ENCODE measurements around the gene DBN1. TPM values are rescaled to one million over a fixed set of nuclear protein-coding genes. Genes with fewer than 3 reads are reported as not detected.

The DBN1 gene
- total RNA-seq, 1 donor from 2014 or later: 274 TPM

DNA sequence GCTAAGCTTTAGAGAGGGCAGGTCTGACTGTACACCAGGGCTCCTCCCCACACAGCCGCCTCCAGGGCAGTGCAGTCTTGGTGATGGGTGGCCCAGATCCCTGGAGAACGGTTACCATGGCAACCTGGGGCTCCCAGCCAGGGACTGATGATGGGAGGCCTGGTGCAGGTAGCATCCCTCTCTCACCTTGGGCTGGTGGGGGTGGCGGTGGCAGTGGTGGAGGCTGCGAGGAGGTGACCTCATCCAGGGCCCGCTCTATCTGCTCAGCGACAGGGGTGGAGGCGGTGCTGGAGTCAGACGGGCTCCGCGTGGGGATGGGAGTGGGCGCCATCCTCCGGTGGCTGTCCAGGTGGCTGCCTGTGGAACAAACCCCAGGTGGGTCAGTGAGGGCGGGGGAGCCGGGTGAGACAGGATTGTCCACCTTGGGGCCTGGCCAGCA is 14.5 kb downstream of the DBN1 start:
- Mint-ChIP-seq H3K27ac (ENCODE audit: unreplicated experiment) (peak overlapping the region; percentile 22), H3K27me3 (ENCODE audit: low read depth) (no peaks in the 10 kb centered on the region), H3K36me3 (ENCODE audit: low read depth) (peaks cover 17% of the 10 kb centered on the region), H3K4me3 (ENCODE audit: unreplicated experiment) (no peak overlapping the region), H3K9me3 (ENCODE audit: low read depth) (no peaks in the 10 kb centered on the region), H3K4me1 (ENCODE audit: low read depth) (peaks cover 15% of the 10 kb centered on the region)
- TF ChIP-seq, protein P1, sequence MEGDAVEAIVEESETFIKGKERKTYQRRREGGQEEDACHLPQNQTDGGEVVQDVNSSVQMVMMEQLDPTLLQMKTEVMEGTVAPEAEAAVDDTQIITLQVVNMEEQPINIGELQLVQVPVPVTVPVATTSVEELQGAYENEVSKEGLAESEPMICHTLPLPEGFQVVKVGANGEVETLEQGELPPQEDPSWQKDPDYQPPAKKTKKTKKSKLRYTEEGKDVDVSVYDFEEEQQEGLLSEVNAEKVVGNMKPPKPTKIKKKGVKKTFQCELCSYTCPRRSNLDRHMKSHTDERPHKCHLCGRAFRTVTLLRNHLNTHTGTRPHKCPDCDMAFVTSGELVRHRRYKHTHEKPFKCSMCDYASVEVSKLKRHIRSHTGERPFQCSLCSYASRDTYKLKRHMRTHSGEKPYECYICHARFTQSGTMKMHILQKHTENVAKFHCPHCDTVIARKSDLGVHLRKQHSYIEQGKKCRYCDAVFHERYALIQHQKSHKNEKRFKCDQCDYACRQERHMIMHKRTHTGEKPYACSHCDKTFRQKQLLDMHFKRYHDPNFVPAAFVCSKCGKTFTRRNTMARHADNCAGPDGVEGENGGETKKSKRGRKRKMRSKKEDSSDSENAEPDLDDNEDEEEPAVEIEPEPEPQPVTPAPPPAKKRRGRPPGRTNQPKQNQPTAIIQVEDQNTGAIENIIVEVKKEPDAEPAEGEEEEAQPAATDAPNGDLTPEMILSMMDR (IDR thresholded peaks at IDR 0.05): no peak
- peak; percentile 93 for DNase-seq (ENCODE audit: low spot score)

DNA sequence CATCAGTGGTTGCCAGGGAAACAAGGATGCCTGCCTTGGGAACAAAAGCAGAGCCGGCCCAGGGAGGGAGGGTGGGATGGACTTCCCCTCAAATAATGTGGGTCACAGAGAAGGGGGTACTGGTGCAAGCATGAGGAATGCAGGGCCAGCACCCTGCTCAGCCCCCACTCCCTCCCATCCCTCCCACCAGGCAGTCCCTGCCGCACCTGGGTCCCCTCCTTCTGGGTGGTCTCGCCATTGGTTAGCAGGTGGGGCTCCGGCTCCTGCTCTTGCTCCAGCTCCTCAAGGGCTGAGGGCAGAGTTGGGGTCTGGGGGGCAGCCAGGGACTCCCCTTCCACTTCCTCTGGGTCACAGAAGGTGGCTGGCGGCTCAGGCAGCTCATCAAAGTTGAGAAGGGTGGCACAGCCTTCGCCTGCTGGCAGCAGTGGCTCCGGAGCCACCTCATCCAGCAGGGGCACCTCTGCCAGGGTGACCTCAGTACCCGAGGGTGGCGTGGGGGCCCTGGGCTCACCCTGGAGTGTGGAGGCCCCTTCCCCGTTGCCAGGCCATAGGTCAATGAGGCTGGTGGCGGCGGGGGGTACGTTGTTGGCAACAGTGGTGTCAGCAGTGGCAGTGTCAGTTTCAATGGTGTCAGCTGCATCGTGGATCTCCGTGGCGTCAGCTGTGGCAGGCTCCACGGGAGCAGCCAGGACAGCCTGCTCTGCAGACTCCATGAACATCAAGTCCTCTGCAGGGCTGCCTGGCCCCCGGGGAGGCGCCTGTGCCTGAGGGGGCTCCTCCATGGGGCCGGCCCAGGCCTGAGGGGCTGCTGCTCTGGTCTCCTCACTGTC is 15.4 kb downstream of the DBN1 start:
- DNase-seq (ENCODE audit: low spot score): no peak
- Mint-ChIP-seq H3K9me3 (ENCODE audit: low read depth) (no peaks in the 10 kb centered on the region), H3K4me1 (ENCODE audit: low read depth) (peaks cover 17% of the 10 kb centered on the region), H3K27me3 (ENCODE audit: low read depth) (no peaks in the 10 kb centered on the region), H3K27ac (ENCODE audit: unreplicated experiment) (peak overlapping the region; percentile 74), H3K4me3 (ENCODE audit: unreplicated experiment) (no peak overlapping the region), H3K36me3 (ENCODE audit: low read depth) (peaks cover 12% of the 10 kb centered on the region)
- TF ChIP-seq, protein P1 (IDR thresholded peaks at IDR 0.05): peak; percentile 5

DNA sequence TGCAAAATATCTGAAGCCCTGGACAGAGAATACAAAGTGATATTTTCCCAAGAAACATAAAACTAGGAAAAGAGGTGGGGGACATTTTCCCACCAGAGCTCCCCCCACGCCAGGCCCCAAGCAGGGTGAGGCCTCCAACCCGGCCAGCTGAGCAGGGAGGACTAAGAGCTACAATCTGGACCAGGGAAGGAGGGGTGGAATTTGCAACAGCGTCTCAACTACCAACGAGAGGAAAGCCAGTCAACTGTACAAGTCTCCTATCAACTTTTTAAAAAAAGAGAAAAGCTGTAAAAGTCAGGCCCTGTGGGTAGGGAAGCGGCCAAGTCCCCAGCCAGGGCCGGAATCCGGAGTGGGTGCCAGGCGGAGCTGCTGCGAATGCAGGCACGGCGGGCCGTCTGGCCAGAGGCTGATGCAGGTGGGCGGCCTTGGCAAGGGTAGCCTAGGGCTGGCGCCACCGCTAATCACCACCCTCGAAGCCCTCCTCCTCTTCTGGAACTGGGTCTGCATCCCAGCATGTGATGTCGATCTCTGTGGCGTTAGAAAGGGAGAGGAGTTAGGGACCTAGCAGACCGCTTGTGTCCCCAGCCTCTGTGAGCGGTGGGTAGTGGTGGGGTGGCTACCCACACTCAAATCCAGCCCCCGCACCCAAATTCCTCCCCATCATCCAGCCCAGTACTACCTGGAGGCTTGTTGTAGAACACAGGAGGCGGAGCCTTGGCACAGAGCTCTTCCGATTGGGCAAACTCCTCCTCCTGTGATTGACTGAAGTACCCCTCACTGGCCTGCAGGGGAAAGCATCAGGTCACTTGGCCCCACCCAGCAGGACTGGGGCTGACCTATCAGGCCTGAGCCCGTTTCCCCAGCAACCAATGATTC is 16.2 kb downstream of the DBN1 start:
- no peak overlapping the region for H3K4me3 Mint-ChIP-seq (ENCODE audit: unreplicated experiment)
- peak overlapping the region; percentile 74 for H3K27ac Mint-ChIP-seq (ENCODE audit: unreplicated experiment)
- TF ChIP-seq, protein P1 (IDR thresholded peaks at IDR 0.05): peak; percentile 72
- H3K4me1 Mint-ChIP-seq (ENCODE audit: low read depth): peaks cover 17% of the 10 kb centered on the region
- H3K27me3 Mint-ChIP-seq (ENCODE audit: low read depth): no peaks in the 10 kb centered on the region
- H3K9me3 Mint-ChIP-seq (ENCODE audit: low read depth): no peaks in the 10 kb centered on the region
- peaks cover 10% of the 10 kb centered on the region for H3K36me3 Mint-ChIP-seq (ENCODE audit: low read depth)
- DNase-seq (ENCODE audit: low spot score): peak; percentile 93

DNA sequence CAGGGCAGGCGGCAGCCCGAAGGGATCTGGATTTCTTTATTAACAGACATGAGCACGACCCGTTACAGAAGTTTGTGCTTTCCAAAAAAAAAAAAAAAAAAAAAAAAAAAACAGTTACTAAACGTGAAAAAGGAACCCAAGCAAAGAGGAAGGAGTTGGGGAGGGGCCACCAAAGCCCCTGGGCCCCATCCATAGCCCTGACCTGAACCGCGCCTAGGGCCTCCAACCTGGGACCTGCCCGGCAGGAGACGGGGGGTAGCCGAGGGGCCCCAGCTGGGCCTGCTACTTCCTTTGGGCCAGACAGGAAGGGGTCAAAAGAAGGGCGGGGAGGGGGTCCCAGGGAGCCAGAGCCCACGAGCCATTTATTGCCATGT is 16.9 kb downstream of the DBN1 start:
- TF ChIP-seq, protein P1 (IDR thresholded peaks at IDR 0.05): peak; percentile 72
- Mint-ChIP-seq H3K9me3 (ENCODE audit: low read depth) (no peaks in the 10 kb centered on the region), H3K27me3 (ENCODE audit: low read depth) (no peaks in the 10 kb centered on the region), H3K4me1 (ENCODE audit: low read depth) (peaks cover 17% of the 10 kb centered on the region), H3K27ac (ENCODE audit: unreplicated experiment) (peak overlapping the region; percentile 92), H3K4me3 (ENCODE audit: unreplicated experiment) (peak overlapping the region; percentile 38), H3K36me3 (ENCODE audit: low read depth) (peaks cover 9% of the 10 kb centered on the region)
- no peak for DNase-seq (ENCODE audit: low spot score)

All from chondrocyte (in vitro differentiated cells).